GM06990 (cell line): ENCODE results near the gene SPOP.

Experiments
- DNase-seq: peaks from one replicate; pipeline ENCODE4 v3.0.0-alpha.2; 2011; ENCODE audit not compliant: insufficient read length; ENCODE audit errors: extremely low read depth
- H3K27me3 ChIP-seq: replicated peaks from 2 replicates; pipeline ENCODE4 v1.6.0; 2011; ENCODE audit warnings: low read length; ENCODE audit not compliant: control insufficient read depth, insufficient read depth
- H3K36me3 ChIP-seq: 2 replicates; pipeline ENCODE4 v1.5.1; 2011; ENCODE audit warnings: low read length; ENCODE audit not compliant: control insufficient read depth, insufficient read depth
- H3K4me3 ChIP-seq: replicated peaks from 2 replicates; pipeline ENCODE4 v1.5.1; 2011; ENCODE audit warnings: low read depth, mild to moderate bottlenecking, control low read depth, low read length
- TF ChIP-seq, protein P1 (sequence below): IDR thresholded peaks from 2 replicates; pipeline ENCODE4 v1.5.1; 2011; ENCODE audit warnings: low read length, control low read depth, mild to moderate bottlenecking, inconsistent platforms; ENCODE audit not compliant: insufficient read depth, poor library complexity, severe bottlenecking

SPOP gene

DNA sequence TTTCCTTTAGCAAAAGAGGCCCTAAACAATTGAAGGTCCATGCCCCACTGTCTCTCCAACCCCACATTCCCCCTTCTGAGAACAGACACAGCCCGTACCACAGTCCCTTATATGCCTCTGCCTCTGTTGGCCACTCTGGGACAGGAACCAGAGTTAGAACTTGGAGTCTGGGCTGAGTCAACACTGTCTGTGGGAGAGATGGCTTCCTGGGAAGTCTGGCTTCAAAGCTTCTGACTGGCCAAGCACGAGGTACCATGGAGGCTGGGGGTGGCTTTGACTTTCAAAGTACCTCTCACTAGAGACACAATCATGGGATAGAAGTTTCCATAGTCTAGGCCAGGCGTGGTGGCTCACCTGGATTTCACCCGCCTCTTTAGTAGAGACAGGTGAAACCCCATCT lies 14.9 kb upstream of the SPOP start:
- Histone ChIP-seq H3K27me3 (no peaks in the 10 kb centered on the region), H3K36me3 (no peaks in the 10 kb centered on the region), H3K4me3 (no peak overlapping the region)
- TF ChIP-seq, protein P1, sequence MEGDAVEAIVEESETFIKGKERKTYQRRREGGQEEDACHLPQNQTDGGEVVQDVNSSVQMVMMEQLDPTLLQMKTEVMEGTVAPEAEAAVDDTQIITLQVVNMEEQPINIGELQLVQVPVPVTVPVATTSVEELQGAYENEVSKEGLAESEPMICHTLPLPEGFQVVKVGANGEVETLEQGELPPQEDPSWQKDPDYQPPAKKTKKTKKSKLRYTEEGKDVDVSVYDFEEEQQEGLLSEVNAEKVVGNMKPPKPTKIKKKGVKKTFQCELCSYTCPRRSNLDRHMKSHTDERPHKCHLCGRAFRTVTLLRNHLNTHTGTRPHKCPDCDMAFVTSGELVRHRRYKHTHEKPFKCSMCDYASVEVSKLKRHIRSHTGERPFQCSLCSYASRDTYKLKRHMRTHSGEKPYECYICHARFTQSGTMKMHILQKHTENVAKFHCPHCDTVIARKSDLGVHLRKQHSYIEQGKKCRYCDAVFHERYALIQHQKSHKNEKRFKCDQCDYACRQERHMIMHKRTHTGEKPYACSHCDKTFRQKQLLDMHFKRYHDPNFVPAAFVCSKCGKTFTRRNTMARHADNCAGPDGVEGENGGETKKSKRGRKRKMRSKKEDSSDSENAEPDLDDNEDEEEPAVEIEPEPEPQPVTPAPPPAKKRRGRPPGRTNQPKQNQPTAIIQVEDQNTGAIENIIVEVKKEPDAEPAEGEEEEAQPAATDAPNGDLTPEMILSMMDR, result no peak
- DNase-seq, result no peak

GRCh38 chr17:49691677-49692191 lies 13.8 kb upstream of the SPOP start:
- TF ChIP-seq, protein P1, result no peak
- DNase-seq, result no peak
- Histone ChIP-seq H3K27me3 (no peaks in the 10 kb centered on the region), H3K4me3 (no peak overlapping the region), H3K36me3 (no peaks in the 10 kb centered on the region)

- Histone ChIP-seq H3K4me3 (no peak overlapping the region), H3K27me3 (no peaks in the 10 kb centered on the region), H3K36me3 (no peaks in the 10 kb centered on the region)
- TF ChIP-seq, protein P1, result no peak
- DNase-seq, result no peak
Observed at GRCh38 chr17:49691086-49691676, 13.3 kb upstream of the SPOP start.

GRCh38 chr17:49690256-49690655 lies 12.4 kb upstream of the SPOP start:
- Histone ChIP-seq H3K36me3 (no peaks in the 10 kb centered on the region), H3K27me3 (no peaks in the 10 kb centered on the region), H3K4me3 (no peak overlapping the region)
- TF ChIP-seq, protein P1, result no peak
- no peak for DNase-seq

DNA sequence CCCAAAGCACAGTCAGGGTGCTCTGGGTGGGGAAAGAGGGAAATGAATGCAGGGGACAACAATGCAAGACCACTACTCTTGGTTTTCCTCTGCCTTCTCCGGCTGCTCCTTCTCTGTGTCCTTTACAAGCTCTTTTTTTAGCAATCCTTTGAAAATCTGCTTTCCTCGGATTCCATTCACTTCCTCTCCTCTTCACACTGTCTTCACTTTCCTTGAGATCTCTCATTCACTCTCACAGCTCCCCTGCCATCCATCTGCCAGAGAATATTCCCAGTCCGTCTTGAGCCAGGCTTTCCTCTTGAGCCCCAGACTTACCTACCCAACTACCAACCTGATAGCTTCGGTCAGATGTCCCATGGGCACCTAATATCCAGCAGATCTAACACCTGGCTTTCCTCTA lies 11.0 kb upstream of the SPOP start:
- H3K4me3 ChIP-seq, result no peak overlapping the region
- no peak for DNase-seq
- no peaks in the 10 kb centered on the region for H3K27me3 ChIP-seq
- no peaks in the 10 kb centered on the region for H3K36me3 ChIP-seq
- TF ChIP-seq, protein P1, result no peak
